ENCODE measurements around the gene TTC34. TPM values are rescaled to one million over a fixed set of nuclear protein-coding genes. Genes with fewer than 3 reads are reported as not detected.

Gene TTC34
- total and polyA plus RNA-seq, 9 donors: 0.12 to 3.2 (median 2.2) TPM

DNA sequence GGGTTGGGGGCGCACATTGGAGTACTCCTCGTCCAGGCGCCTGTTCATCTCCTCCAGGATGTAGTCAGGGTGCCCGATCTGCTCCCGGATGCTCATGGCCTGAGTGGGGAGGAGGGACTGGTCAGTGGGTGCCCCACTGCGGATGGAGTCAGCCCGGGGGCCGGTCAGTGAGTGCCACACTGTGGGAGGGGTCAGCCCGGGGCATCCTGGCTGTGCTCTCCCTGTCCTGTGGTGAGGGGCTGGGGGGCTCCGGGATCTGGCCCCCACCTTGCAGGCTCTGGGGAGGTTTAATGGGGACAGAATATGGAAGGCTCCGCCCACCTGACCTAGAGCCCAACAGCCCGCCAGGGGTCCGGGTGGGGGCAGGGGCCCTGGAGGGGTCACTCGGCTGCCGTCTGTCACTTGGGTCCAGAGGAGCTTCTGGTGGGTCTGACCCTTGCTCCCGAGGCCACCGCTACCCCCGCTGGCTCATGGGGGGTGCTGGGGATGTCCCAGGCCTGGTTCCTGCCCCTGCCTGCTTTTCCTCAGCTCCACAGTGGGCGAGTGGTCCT, 206.2 kb downstream of the TTC34 start:
- TF ChIP-seq EP300 (IDR thresholded peaks at IDR 0.05): no peak
- WGBS, 3 donors: 65 to 79% (median 70%) methylated on average over 13 to 19 of the region's 19 CpGs
- Histone ChIP-seq H3K27me3 (no peaks in the 10 kb centered on the region), H3K27ac (no peak overlapping the region), H3K9me3 (no peaks in the 10 kb centered on the region), H3K36me3 (no peaks in the 10 kb centered on the region), H3K4me1 (ENCODE audit: insufficient read depth) (peaks cover 3% of the 10 kb centered on the region), H3K4me3 (no peak overlapping the region)
- DNase-seq: peak in 1 of 5 donors; percentile 32
- intact Hi-C loops (cut with DNase I): no loop called here

DNA sequence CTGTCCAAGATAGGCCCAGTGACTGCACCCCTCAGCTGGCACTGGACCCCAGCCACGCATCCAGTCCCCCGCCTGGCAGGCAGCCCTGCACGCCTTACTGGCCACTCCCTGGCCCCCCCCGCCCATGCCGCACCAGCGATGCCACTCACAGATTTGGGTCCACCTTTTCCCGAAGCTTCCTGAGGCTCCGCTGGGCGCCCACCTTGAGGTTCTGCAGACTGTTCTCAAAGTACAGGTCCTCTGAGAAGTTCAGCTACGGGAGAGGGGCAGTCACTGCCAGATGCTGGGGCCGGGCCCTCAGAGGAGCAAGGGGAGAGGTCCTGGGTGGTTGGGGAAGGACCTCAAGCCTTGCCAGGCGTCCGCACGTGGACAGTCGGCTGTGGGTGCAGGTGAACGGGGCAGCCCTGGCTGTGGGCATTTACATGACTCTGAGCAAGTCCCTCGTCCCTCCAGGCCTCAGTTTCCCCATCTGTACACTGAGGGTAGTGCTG, 206.8 kb downstream of the TTC34 start:
- TF ChIP-seq POLR2A (IDR thresholded peaks at IDR 0.05) (no peak), EP300 (IDR thresholded peaks at IDR 0.05) (no peak)
- TF ChIP-seq, protein P1, sequence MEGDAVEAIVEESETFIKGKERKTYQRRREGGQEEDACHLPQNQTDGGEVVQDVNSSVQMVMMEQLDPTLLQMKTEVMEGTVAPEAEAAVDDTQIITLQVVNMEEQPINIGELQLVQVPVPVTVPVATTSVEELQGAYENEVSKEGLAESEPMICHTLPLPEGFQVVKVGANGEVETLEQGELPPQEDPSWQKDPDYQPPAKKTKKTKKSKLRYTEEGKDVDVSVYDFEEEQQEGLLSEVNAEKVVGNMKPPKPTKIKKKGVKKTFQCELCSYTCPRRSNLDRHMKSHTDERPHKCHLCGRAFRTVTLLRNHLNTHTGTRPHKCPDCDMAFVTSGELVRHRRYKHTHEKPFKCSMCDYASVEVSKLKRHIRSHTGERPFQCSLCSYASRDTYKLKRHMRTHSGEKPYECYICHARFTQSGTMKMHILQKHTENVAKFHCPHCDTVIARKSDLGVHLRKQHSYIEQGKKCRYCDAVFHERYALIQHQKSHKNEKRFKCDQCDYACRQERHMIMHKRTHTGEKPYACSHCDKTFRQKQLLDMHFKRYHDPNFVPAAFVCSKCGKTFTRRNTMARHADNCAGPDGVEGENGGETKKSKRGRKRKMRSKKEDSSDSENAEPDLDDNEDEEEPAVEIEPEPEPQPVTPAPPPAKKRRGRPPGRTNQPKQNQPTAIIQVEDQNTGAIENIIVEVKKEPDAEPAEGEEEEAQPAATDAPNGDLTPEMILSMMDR (IDR thresholded peaks at IDR 0.05): no peak
- H3K4me3 ChIP-seq: no peak overlapping the region
- DNase-seq: peak in 2 of 5 donors; percentile 5 to 36
- no peak overlapping the region for H3K27ac ChIP-seq
- no peaks in the 10 kb centered on the region for H3K9me3 ChIP-seq
- WGBS, 3 donors: 87 to 93% (median 88%) methylated on average over 17 of the region's 17 CpGs
- H3K36me3 ChIP-seq: no peaks in the 10 kb centered on the region
- peaks cover 3% of the 10 kb centered on the region for H3K4me1 ChIP-seq (ENCODE audit: insufficient read depth)
- intact Hi-C loops (cut with DNase I): no loop called here
- no peaks in the 10 kb centered on the region for H3K27me3 ChIP-seq

DNA sequence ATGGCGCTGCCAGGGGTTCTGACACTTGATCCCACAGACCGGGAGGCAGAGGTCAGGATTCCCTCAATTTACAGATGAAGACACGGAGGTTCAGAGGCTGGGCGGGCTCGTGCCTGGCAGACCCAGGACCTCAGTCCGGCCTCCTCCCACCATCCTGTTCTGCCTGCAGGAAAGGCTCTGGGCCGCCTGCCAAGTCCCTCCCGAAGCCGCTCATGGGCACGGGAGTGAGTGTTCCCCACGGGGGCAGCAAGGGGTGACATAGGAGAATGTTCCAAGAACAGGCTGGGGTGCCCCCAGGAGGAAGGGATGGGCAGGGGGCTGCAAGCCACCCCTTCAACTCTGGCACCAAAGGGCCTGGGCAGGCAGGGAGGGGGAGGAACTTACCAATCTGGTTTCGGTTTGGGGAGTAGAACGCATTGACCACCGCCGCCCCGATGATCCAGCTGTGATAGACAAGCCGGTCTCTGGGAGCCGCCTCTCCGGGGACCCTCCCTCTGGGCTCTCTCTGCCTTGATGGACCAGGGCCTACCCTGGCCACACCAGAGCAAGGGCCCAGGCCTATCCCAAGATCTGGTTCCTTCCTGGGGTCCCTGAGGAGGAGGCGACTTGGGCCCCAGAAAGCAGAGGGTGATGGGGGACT, 207.4 kb downstream of the TTC34 start:
- 13 to 30% (median 16%) methylated on average over 20 of the region's 20 CpGs for WGBS, 3 donors
- no peak for TF ChIP-seq EP300 (IDR thresholded peaks at IDR 0.05)
- TF ChIP-seq, protein P1 (IDR thresholded peaks at IDR 0.05): no peak
- TF ChIP-seq POLR2A (IDR thresholded peaks at IDR 0.05): no peak
- Histone ChIP-seq H3K4me1 (ENCODE audit: insufficient read depth) (peaks cover 3% of the 10 kb centered on the region), H3K9me3 (no peaks in the 10 kb centered on the region), H3K36me3 (no peaks in the 10 kb centered on the region), H3K27me3 (no peaks in the 10 kb centered on the region), H3K4me3 (peak overlapping the region; percentile 20), H3K27ac (no peak overlapping the region)
- peak; percentile 48 to 80 (median 58) for DNase-seq
- intact Hi-C loops (cut with DNase I): no loop called here

DNA sequence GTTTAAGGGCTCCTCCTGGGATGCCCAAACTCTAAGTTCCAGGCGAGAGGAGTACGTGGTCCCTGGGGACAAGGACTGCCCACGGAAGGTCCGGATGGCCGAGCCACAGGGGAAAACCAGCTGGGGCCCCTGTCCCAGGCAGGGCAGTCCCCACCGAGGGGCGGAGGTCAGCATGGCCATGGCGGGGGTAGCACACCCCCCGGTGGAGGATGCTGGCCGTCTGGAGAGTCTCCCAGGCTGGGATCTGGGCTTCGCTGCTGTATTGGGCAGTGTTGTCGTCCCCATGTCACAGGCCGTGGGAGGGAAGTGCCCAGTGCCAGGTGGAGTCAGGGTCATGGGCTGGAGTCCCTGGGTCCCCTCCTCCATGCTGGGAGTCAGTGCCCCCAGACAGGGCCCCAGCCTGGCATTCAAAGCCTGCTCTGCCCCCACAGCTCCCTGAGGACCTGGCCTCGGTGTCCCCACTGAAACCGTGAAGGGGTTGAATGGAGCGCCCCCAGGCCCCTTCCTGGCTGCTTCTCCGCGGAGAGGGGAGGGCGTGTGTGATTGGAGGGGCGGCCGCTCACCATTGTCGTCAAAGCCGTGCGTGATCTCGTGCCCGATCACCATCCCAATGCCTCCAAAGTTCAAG, 208.1 kb downstream of the TTC34 start:
- DNase-seq: peak in 2 of 5 donors; percentile 13 to 31
- TF ChIP-seq POLR2A (IDR thresholded peaks at IDR 0.05) (no peak), EP300 (IDR thresholded peaks at IDR 0.05) (no peak)
- TF ChIP-seq, protein P1 (IDR thresholded peaks at IDR 0.05): no peak
- 36 to 46% (median 44%) methylated on average over 15 to 26 of the region's 26 CpGs for WGBS, 3 donors
- Histone ChIP-seq H3K4me1 (ENCODE audit: insufficient read depth) (peaks cover 3% of the 10 kb centered on the region), H3K4me3 (no peak overlapping the region), H3K27me3 (no peaks in the 10 kb centered on the region), H3K27ac (no peak overlapping the region), H3K9me3 (no peaks in the 10 kb centered on the region), H3K36me3 (no peaks in the 10 kb centered on the region)
- intact Hi-C loops (cut with DNase I): no loop called here

Data from ovary (tissue), 9 donors.